PC-3 (cell line): ENCODE data around the gene IP6K3.

Experiments
- EZH2 ChIP-seq: fragments of 300-600 bp; sonication (generic); IDR thresholded peaks from one replicate; pipeline ENCODE4 v1.6.1; 2017; ENCODE audit warnings: antibody characterized with exemption, mild to moderate bottlenecking, low read length; ENCODE audit not compliant: unreplicated experiment
- EZH2phosphoT487 ChIP-seq: fragments of 300-600 bp; sonication (generic); IDR thresholded peaks from 2 replicates; pipeline ENCODE4 v1.6.1; 2018; ENCODE audit warnings: mild to moderate bottlenecking, antibody characterized with exemption, low read length, borderline replicate concordance
- TF ChIP-seq, protein P1 (sequence below): fragments of 300-600 bp; sonication (generic); conservative IDR thresholded peaks from 2 replicates; pipeline ENCODE4 v1.5.1; 2017; ENCODE audit warnings: antibody characterized with exemption, low read depth, mild to moderate bottlenecking, low read length

DNA sequence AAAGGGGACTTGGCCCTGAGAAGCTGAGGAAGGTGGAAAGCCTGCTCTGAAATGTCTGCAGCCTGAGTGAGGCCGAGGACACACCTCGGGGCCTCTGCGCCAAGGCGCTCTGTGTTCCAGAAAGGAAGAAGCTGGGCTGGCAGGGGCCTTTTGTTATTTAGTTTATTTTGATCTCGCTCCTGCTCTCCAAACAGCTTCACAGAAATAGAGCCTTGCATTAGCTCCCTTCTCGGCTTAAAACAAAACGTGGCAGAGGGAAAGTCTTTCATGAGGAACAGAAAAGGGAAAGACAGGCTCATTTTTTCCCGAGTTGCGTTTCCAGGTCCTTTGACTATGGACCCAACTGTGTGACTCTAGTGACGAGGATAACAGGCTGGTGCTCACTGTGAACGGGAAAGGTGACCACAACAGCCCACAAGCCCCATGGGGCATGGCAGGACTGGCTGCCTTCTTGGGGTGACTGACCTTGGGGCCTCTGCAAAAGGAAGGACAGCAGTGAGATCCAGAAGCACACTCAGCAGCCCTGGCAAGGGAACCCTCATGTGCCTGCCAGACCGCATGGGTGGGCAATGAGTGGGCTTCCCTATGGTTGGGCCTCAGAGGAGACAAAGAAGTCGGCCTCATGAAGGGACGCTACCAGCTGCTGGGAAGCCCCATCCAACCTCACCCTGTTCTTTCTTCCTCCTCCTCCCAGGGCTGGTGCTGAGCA lies 23.6 kb upstream of the IP6K3 start:
- TF ChIP-seq EZH2 (no peak), EZH2phosphoT487 (no peak)
- TF ChIP-seq, protein P1, sequence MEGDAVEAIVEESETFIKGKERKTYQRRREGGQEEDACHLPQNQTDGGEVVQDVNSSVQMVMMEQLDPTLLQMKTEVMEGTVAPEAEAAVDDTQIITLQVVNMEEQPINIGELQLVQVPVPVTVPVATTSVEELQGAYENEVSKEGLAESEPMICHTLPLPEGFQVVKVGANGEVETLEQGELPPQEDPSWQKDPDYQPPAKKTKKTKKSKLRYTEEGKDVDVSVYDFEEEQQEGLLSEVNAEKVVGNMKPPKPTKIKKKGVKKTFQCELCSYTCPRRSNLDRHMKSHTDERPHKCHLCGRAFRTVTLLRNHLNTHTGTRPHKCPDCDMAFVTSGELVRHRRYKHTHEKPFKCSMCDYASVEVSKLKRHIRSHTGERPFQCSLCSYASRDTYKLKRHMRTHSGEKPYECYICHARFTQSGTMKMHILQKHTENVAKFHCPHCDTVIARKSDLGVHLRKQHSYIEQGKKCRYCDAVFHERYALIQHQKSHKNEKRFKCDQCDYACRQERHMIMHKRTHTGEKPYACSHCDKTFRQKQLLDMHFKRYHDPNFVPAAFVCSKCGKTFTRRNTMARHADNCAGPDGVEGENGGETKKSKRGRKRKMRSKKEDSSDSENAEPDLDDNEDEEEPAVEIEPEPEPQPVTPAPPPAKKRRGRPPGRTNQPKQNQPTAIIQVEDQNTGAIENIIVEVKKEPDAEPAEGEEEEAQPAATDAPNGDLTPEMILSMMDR: no peak
